Left renal cortex interstitium (tissue), 4 donors: Measurements from ENCODE around the gene CIROP. TPM values are rescaled to one million over a fixed set of nuclear protein-coding genes. Genes with fewer than 3 reads are reported as not detected.

ENCODE experiments used
- DNase-seq, 4 donors: peaks; one replicate each; pipeline ENCODE4 v3.0.0-alpha.2; 2013; ENCODE audit warnings: low read depth in 4 of 4, low spot score in 2 of 4, missing footprints in 1 of 4
- polyA plus RNA-seq, 4 donors: library from polyadenylated mRNA; unstranded; fragments of 120-200 nt; gene quantifications; one replicate each; pipeline ENCODE4 v1.2.1, GENCODE V29; 2013; ENCODE audit not compliant: insufficient read length in 4 of 4

The CIROP gene
- polyA plus RNA-seq, 4 donors = 0.05 TPM; not detected in 2

DNA sequence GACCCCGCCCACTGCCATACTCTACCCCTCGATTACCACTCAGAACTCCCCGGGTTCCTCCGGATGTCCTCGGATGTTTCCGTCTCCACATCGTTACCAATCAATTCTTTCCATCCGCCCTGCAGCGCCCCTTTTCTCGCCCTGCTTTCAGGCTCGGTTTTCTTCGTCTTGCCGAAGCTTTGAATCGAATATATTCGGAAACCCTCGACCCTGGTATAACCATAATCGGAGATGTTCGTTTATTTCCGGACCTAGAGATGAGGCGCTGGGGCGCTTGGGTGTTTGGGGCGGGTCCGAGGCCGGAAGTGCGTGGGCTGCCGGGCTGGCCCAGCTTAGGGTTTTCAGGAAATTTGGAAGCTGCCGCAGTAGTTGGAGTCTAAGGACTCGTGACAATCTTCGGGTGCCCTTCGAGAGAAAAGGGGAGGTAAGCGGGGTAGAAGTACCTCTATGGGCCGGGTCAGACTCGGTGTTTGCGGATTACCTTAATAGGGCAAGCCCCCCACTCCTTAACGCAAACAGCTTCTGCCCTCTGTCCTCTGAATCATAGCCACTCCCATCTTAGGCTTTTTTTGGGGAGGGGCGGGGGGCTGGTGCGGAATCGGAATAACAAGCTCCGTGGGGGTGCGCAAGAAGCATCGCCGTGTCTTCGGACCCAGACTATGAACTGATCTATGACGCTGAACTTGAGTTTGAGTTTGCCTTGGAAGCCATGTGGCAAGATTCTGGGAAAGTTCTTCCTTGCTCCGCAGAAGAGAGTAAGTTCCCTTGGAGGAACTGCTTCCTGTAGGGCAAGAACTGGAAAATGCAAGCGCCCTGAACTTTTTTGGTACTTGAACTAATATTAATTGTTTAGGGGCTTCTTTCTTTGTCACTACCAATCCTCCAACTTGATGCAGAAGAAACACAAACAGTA lies 9.3 kb downstream of the CIROP start, which contains the start of gene C14orf119:
TSS of gene C14orf119 (plus strand) at position 310 of the 913 bp plus-strand sequence. CDS start 2,154 bp downstream, outside the sequence.
- peak in 3 of 4 donors; percentile 91 to 100 (median 99) for DNase-seq

- peak; percentile 74 to 99 (median 90) for DNase-seq
Measured at GRCh38 chr14:23094666-23095195, 10.1 kb downstream of the CIROP start, which contains the start of gene ACIN1. TSS of gene ACIN1 (minus strand) at chr14:23095136. CDS start at chr14:23095112, 24 bp downstream.

GRCh38 chr14:23093991-23094665 lies 10.7 kb downstream of the CIROP start:
- DNase-seq = no peak

- DNase-seq = no peak
Measured at GRCh38 chr14:23093526-23093925, 11.3 kb downstream of the CIROP start.

GRCh38 chr14:23093104-23093503 lies 11.7 kb downstream of the CIROP start:
- no peak for DNase-seq

DNA sequence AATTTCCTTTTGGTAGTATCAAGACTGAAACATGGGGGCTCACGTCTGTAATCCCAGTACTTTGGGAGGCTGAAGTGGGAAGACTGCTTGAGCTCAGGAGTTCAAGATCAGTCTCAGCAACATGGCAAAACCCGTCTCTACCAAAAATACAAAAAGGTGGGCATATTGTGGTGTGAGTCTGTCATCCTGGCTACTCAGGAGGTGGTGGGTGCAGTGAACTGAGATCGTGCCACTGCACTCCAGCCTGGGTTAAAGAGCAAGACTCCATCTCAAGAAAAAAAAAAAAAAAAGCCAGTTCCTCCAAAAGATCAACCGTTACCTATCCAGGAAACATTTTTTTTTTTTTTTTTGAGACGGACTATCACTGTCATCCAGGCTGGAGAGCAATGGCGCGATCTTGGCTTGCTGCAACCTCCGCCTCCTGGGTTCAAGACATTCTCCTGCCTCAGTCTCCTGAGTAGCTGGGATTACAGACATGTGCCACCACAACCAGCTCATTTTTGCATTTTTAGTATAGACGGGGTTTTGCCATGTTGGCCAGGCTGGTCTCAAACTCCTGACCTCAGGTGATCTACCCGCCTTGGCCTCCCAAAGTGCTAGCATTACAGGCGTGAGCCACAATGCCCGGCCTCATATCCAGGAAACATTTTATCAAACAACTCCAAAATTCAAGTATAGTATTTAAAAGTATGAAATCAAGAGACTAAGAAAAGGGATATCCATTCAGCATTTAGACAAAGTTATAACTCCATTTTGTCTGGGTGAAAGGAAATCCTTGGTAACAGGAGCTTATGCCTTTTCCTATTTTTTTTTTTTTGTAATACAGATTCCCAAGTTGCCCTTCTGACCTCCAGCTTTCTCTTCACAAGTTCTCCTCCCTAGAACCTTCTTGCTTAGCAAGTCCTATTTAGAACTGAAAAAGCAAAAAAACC lies 13.2 kb downstream of the CIROP start:
- no peak for DNase-seq

DNA sequence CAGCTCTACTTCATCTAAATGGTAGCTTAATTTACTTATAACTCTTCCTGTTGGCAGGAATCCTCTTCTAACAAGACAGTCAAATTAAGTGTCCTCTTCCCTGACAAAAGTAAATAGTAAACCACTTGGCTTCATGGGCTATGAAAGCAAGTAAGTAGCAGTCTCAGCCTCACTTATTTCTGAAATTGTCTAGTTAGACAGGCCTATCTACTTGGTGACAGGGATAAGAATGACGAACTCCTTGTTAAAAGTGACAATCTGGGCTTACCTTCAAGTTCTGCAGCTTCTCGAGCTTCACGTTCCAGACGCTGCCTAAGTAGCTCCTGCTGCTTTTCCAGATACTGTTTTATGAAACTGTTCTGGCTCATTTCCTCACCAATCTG lies 14.5 kb downstream of the CIROP start:
- DNase-seq = no peak

DNA sequence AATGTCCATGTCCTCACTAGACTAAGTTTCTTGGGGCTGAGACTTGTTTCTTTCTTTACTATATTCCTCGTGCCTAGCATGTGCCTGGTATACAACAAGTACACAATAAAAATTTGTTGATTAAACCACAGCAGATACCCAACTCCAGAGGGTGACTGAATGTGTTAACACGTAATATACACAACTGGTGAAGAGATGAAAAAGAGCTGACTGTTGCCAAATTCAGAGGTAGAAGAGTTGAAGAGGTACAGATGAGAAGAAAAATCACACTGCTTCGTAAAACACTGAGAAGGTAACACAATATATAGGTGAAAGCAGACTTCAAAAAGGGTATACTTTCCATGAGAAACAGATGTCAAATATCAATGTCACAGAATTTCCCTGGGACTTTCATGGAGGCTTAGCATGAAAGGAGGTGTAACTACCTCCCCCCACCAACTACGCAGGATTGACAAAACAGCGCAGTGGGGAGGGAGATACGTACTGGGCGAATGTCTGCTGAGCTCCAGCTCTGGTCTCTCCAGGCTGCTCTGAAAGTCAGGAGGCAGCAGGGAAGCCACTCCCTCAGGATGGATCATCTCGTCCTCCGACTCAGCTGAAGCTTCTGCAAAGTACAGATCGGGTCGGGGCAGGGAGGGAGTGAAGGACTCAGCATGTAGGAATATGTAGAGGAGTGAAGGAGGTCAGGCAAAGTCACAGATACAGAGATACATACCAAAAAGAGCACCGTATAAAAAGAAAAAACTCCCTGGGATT lies 15.1 kb downstream of the CIROP start:
- DNase-seq = no peak

DNA sequence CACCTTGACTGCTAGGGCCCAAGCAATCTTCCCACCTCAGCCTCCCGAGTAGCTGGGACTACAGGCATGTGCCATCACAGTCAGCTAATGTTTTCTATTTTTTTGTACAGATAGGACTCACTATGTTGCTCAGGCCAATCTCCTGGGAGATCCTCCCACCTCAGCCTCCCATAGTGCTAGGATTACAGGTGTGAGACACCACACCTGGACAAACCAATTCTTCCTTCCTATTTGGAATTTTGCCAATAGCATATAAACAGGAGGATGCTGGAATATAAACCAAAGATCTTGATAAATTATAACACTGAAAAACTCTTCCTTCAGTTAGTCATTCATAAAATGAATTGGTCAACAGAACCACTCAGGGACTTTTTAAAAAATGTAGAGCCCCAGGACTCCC lies 18.2 kb downstream of the CIROP start:
- DNase-seq = no peak

DNA sequence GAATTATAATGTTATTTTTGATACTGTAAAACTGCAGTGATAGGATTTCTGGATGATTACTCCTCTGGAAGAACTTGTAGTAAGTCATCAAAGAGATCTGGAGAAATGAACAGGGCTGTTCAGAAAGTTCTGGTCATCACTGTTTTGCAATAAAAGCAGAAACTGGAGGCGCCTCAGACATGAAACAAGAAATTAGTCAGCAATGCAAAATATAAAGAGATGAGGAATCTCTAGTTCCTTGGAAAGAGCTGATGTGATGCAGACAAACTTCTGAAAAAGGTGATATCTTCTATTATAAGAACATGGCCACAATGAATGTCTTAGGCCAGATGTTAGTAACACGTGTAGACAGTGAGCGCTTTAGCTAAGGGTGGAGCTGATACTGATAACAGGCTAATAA lies 19.3 kb downstream of the CIROP start:
- DNase-seq = no peak

- no peak for DNase-seq
Measured at GRCh38 chr14:23080474-23080873, 24.3 kb downstream of the CIROP start.

GRCh38 chr14:23079716-23080115 lies 25.1 kb downstream of the CIROP start:
- DNase-seq = no peak

GRCh38 chr14:23078692-23079116 lies 26.1 kb downstream of the CIROP start:
- no peak for DNase-seq

DNA sequence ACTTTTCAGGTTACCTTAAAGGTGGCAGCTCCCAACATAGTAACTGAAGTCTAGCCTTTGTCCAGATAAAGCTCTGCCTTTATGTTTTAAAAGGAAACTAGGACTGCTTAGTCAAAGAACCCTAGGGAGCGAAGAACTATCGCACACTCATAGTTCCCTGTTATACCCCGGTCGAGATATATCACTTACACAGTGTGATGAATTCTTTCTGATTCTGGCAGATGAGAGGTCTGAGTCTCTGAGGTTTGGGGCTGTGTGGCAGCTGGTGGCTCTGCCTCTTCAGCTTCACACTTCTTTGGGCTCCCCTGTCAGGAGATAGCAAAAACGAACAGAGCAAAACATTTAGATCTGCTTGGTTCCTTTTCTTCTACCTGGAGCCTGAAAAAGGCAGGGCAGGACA lies 26.8 kb downstream of the CIROP start:
- no peak for DNase-seq

GRCh38 chr14:23076785-23077408 lies 27.9 kb downstream of the CIROP start:
- DNase-seq = no peak

- DNase-seq = no peak
Measured at GRCh38 chr14:23074906-23075305, 29.9 kb downstream of the CIROP start.

- DNase-seq = no peak
Measured at GRCh38 chr14:23071921-23072539, 32.8 kb downstream of the CIROP start.

DNA sequence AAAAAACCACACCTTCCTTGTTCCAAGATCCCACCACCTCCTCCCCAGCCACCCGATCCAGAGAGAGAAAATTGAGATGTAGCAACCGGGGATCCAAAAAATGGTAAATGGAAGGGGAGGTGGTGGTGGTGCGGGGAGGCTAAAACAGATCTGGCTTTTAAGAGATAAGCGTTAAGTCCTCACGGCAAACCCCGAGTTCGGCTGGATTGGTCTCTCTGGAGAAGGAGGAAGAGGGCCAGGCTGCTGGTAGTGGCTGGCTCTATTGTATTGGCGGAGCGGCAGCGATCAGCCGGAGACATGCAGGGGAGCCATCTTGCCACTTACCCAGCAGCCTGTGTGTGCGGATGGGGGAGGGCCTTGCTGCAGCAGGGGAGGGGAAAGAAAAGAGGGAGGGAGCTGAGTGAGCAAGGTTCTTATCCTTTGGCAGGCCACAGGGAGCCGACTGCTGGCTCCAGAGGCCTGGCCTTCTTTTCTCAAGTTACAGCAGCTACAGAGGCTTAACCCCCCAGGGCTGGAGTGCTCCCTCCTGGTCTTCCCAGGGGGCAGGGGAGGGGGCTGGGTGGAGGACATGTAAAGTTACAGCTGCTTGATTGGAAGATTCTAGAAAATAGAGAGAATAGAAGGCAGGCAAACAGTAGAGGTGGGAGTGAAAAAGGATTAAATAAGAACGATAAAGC lies 33.4 kb downstream of the CIROP start:
- DNase-seq = peak in 2 of 4 donors; percentile 77 to 88
